ENCODE measurements around the gene SERPINA1.

DNA sequence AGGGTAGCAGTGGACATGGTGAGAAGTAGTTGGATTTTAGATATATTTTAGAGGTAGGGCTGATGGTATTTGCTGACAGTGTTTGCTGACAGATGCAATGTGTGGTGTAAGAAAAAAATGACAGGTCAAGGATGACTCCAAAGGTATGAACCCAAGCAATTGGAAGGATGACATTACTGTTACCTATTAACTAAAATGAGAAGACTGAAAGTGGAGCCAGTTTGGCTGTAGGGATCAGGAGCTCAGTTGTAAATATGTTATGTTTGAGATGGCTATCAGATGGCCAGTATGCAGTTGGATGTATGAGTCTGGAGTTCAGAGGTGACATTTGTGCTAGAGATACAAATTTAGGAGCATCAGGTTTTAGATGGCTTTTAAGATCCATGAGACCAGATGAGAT, 47.9 kb downstream of the SERPINA1 start:
- no peak for TF ChIP-seq EZH2 (IDR thresholded peaks at IDR 0.05; ENCODE audit: low read length, missing control alignments)
- TF ChIP-seq, protein P1, sequence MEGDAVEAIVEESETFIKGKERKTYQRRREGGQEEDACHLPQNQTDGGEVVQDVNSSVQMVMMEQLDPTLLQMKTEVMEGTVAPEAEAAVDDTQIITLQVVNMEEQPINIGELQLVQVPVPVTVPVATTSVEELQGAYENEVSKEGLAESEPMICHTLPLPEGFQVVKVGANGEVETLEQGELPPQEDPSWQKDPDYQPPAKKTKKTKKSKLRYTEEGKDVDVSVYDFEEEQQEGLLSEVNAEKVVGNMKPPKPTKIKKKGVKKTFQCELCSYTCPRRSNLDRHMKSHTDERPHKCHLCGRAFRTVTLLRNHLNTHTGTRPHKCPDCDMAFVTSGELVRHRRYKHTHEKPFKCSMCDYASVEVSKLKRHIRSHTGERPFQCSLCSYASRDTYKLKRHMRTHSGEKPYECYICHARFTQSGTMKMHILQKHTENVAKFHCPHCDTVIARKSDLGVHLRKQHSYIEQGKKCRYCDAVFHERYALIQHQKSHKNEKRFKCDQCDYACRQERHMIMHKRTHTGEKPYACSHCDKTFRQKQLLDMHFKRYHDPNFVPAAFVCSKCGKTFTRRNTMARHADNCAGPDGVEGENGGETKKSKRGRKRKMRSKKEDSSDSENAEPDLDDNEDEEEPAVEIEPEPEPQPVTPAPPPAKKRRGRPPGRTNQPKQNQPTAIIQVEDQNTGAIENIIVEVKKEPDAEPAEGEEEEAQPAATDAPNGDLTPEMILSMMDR (conservative IDR thresholded peaks at IDR 0.05 in 1 of 2, IDR thresholded peaks at IDR 0.05 in 1 of 2; ENCODE audit: low read depth in 1 of 2, low read length in 2 of 2), result no peak
